Pancreas (tissue), 10 donors: ENCODE measurements around the gene IPO4. TPM values are rescaled to one million over a fixed set of nuclear protein-coding genes. Genes with fewer than 3 reads are reported as not detected.

ENCODE experiments used
- ATAC-seq, 4 donors: fragments of 200-7000 bp; cut with Tn5 transposase; one replicate each; pipeline versions ENCODE4 v1.8.0 to v1.9.1; 2020; ENCODE audit warnings: mild to moderate bottlenecking in 4 of 4, moderate library complexity in 4 of 4
- DNase-seq, 6 donors: peaks; one replicate each; pipeline ENCODE4 v3.0.0-alpha.2; 2020
- FAIRE-seq: peaks from 2 replicates; lab custom pipeline; 2012; peaks lifted over from hg19 to GRCh38; lab: Jason Lieb, UNC
- H3K27ac ChIP-seq, 4 donors: fragments of 200-600 bp; sonication (generic); 1 replicate in 3 of 4; 2 replicates in 1 of 4; pipeline versions ENCODE4 v1.5.0 to v1.8.0; 2020
- H3K27me3 ChIP-seq, 4 donors: fragments of 200-600 bp; one replicate each; pipeline ENCODE4 v1.8.0; 2021
- H3K36me3 ChIP-seq, 3 donors: fragments of 200-600 bp; sonication (generic) in 1 of 3; one replicate each; pipeline versions ENCODE4 v1.5.0 to v1.8.0; 2020 to 2021
- H3K4me1 ChIP-seq, 3 donors: fragments of 200-600 bp; one replicate each; pipeline ENCODE4 v1.8.0; 2021
- H3K4me3 ChIP-seq, 4 donors: fragments of 200-600 bp; sonication (generic) in 2 of 4; one replicate each; pipeline versions ENCODE4 v1.5.0 to v1.8.0; 2020 to 2021
- H3K9me3 ChIP-seq, 4 donors: fragments of 200-600 bp; one replicate each; pipeline ENCODE4 v1.8.0; 2021
- CTCF ChIP-seq, 4 donors: fragments of 200-600 bp; sonication (generic) in 3 of 4; IDR thresholded peaks; one replicate each; pipeline versions ENCODE4 v1.5.0 to v1.8.0; 2021; ENCODE audit warnings: antibody characterized with exemption in 4 of 4
- WGBS, 2 donors: extraction: QIAGEN DNeasy Blood & Tissue Kit; methylation state at CpG; one replicate each; pipeline ENCODE4 v1.1.7; 2013; 5-methylcytosine and 5-hydroxymethylcytosine counted together
- intact Hi-C, 3 donors: fragments of 100-400 bp; cut with DNase I; formaldehyde crosslinking; loops; one replicate each; pipeline versions ENCODE4 v1.11.1 to v1.14.2; 2022
- polyA plus RNA-seq, 2 donors: library from polyadenylated mRNA; stranded (reverse); fragments of 200-250 nt; gene quantifications; one replicate each; pipeline ENCODE4 v1.2.3, GENCODE V29; 2013
- total RNA-seq, 6 donors: library from RNA; stranded (reverse); fragmentation: NEBNext Ultra II Directional in 4 of 6; extraction: Animal tissue kit (Norgen Biotek cat#: 25700) in 4 of 6; gene quantifications; one replicate each; pipeline versions ENCODE4 v1.2.1 to v1.2.4, GENCODE V29; 2021 to 2023
- donor health status: healthy with polysubstance abuse.
- donor health status: DM: no; HTN: no; CAD: no; lungs with moderate emphysema.
- donor health status: DM: no; HTN: no; CAD: no.
- donor health status: control.
- donor health status: control.
- donor health status: Bipolar disorder and iron deficiency.
- donor health status: DM: yes; HTN: yes; CAD: no.
- donor health status: DM: no; HTN: no; CAD: no.
- donor health status: DM: no; HTN: no; CAD: no.
- donor health status: DM: yes; HTN: yes; CAD: no.

Gene IPO4
- total and polyA plus RNA-seq, 8 donors, result 21.3 to 62.0 (median 29.5) TPM

DNA sequence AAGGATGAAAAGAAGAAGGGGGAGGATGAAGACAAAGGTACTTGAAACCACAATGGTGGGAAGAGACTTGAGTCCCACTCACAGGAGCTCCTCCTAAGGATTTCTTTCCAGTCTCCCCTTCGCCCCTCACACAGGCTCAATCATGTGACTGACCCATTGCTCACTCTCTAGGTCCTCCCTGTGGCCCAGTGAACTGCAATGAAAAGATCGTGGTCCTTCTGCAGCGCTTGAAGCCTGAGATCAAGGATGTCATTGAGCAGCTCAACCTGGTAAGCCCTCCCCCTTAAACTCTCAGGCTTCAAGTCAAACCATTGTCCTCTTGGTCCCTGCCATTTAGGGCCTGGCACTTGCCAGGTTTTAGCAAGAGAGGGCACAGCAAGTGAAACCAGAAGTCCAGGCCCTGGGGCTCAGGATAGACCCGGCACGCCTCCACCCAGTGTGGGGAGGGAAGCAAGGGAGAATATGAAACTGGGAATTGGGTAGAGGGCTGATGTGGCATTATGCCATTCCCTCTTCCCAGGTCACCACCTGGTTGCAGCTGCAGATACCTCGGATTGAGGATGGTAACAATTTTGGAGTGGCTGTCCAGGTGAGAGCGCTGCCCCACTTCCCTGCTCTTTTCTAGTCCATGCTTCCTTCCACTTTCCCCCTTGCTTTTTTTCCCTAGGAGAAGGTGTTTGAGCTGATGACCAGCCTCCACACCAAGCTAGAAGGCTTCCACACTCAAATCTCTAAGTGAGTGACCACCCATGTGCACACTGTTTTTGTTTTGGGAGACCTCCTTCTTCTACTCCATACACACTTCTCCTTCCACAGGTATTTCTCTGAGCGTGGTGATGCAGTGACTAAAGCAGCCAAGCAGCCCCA lies 50.9 kb downstream of the IPO4 start:
- 84 to 91% methylated on average over 8 of the region's 8 CpGs for WGBS, 2 donors
- no peak for FAIRE-seq

DNA sequence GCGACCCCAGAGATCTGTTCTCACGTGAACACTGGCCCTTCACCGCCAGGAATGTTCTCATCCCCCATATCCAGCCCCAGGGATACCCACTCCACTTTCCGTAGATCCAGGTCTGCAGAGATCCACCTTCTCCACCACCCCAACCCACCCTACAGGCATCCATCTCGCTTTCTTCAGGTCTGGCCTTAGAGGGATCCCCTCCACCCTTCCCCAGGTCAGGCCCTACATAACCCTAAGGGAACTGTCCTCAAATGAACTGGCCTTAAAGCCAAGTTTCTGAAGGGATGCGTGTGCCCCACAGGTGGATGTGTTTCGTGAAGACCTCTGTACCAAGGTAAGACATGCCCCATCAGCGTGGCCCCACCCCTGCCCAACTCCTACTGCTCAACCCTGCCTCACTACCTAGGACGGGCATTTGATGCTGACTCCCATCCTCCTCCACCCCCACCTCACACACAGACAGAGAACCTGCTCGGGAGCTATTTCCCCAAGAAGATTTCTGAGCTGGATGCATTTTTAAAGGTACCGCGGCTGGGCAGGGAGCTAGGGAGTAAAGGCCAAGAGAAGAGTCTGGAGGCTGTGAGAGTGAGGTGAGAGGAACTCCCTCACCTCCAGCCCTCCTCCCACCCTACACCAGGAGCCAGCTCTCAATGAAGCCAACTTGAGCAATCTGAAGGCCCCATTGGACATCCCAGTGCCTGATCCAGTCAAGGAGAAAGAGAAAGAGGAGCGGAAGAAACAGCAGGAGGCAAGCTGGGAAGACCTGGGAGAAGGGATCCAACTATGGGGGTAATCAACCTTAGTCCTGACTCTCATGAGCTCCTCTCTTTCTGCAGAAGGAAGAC lies 51.7 kb downstream of the IPO4 start:
- no peak for TF ChIP-seq CTCF (IDR thresholded peaks at IDR 0.05)
- FAIRE-seq (no peak), ATAC-seq (no peak), DNase-seq (no peak)
- intact Hi-C loops, result no loop called here
- no peaks in the 10 kb centered on the region for H3K27me3 ChIP-seq
- H3K4me3 ChIP-seq, result peak overlapping the region; percentile 90 to 96 (median 93)
- peak overlapping the region; percentile 70 to 95 (median 82) for H3K27ac ChIP-seq
- H3K4me1 ChIP-seq, result peaks cover 14 to 31% (median 22%) of the 10 kb centered on the region in 3 donors
- H3K36me3 ChIP-seq, result peaks cover 0 to 20% (median 7%) of the 10 kb centered on the region in 3 donors
- WGBS, 2 donors, result 13 to 21% methylated on average over 13 of the region's 13 CpGs
- no peaks in the 10 kb centered on the region for H3K9me3 ChIP-seq

More for the DNA sequence above, 50.9 kb downstream of the IPO4 start:
- DNase-seq (peak in 1 of 6 donors; percentile 32), ATAC-seq (no peak)
- H3K9me3 ChIP-seq, result no peaks in the 10 kb centered on the region
- H3K27ac ChIP-seq, result no peak overlapping the region
- no peaks in the 10 kb centered on the region for H3K27me3 ChIP-seq
- intact Hi-C loops, result no loop called here
- TF ChIP-seq CTCF (IDR thresholded peaks at IDR 0.05), result no peak
- H3K4me3 ChIP-seq, result no peak overlapping the region
- peaks cover 7 to 24% (median 23%) of the 10 kb centered on the region in 3 donors for H3K4me1 ChIP-seq
- H3K36me3 ChIP-seq, result peaks cover 0 to 20% (median 7%) of the 10 kb centered on the region in 3 donors

- TF ChIP-seq CTCF (IDR thresholded peaks at IDR 0.05), result no peak
- FAIRE-seq (no peak), ATAC-seq (peak; percentile 88 to 95 (median 90)), DNase-seq (peak; percentile 94 to 98 (median 96))
- Histone ChIP-seq H3K4me3 (peak within 1 kb of the TSS; percentile 90 to 96 (median 93)), H3K4me1 (peaks cover 21 to 39% (median 30%) of the 10 kb centered on the region in 3 donors), H3K36me3 (peaks cover 0 to 20% (median 7%) of the 10 kb centered on the region in 3 donors), H3K27ac (peak within 1 kb of the TSS; percentile 70 to 95 (median 82)), H3K27me3 (no peaks in the 10 kb centered on the region), H3K9me3 (no peaks in the 10 kb centered on the region)
- intact Hi-C loops, result no loop called here
- WGBS, 2 donors, result 0% methylated on average over 48 to 73 of the region's 75 CpGs
Measured at GRCh38 chr14:24135834-24136683, 52.6 kb downstream of the IPO4 start, which contains the start of gene PSME1. Gene PSME1, plus strand, starts transcription at chr14:24136194. Its CDS starts 69 bp downstream, at chr14:24136263.

- Histone ChIP-seq H3K4me3 (peak overlapping the region; percentile 90 to 96 (median 93)), H3K36me3 (peaks cover 0 to 20% (median 7%) of the 10 kb centered on the region in 3 donors), H3K27me3 (no peaks in the 10 kb centered on the region), H3K4me1 (peaks cover 25 to 45% (median 35%) of the 10 kb centered on the region in 3 donors), H3K27ac (peak overlapping the region; percentile 70 to 95 (median 82)), H3K9me3 (no peaks in the 10 kb centered on the region)
- ATAC-seq, result peak in 1 of 4 donors; percentile 11
- WGBS, 2 donors, result 1% methylated on average over 9 of the region's 9 CpGs
- no peak for DNase-seq
- intact Hi-C loops, result no loop called here
- no peak for FAIRE-seq
- TF ChIP-seq CTCF (IDR thresholded peaks at IDR 0.05), result no peak
Measured at GRCh38 chr14:24135584-24135833, 53.1 kb downstream of the IPO4 start.
